Measurements from ENCODE around the gene PARVG.
"Not testable (repeated sequence)": the region's sequence is repeated elsewhere in the genome, so short reads cannot be mapped to it uniquely, and the experiment has no call there.

PARVG gene

DNA sequence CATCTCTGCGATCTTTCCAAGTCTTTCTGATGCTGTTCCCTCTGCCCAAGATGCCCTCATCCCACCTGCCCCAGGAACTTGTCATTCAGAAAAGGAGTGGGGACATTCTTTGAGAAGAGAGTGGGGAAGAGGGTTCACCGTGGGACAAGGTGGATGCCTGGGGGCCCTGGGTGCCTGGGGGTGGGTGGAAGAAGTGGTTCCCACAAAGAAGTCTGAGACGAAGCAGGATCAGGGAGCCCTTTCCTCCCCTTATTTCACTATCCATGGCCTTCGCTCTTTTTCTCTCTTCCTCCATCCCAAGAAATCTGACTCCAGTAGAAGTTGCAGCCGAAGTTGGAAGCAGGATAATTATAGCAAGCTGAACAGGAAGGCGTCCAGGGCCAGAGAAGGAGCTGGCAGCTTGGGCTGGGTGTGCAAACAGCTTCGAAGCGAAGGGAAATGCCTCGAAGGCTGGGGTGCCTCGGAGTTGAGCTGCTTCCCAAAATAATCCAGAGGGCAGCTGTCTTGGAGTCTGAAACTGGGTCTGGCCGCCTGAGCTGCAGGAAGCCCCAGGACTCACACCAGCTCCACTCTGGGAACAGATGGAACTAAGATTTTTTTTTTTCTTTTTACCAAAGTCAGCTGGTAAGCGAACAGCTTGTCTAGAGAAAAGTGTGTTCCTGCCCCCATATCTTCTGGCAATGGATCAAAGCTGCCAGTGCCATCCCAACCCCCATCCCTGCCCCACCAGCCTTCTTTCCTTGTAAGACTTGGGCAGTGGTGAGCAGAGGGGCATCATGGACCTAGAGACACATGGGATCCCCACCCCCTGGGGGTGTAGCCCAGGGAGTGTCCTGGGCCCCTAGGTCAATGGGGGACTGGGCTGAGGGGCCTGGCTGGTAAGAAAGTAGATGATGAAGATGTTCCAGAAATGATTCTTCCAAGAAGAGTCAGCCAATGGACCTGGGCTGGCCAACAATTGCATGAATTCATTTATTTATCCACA lies 31.5 kb downstream of the PARVG start:
- in situ Hi-C loops (cut with MboI; ENCODE audit: low sequenced_read_pairs), result no loop called here

DNA sequence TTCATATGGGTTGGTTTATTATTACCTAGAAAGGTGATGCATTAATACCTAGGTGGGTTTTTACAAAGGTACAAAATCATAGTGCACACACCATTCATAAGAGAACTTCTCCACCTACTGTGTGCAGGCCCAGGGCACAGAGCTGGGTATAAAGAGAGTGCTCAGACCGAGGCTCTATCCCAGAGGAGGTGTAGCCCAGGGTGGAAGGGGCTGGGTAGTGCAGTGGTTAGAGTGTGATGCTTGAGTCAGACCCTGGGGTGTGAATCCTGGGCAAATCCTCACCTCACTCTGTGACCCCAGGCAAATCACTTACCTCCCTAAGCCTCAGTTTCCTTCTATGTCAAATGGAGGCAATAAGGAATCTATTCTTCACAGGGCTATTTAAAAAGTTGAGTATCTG lies 32.2 kb downstream of the PARVG start:
- in situ Hi-C loops (cut with MboI; ENCODE audit: low sequenced_read_pairs), result no loop called here

DNA sequence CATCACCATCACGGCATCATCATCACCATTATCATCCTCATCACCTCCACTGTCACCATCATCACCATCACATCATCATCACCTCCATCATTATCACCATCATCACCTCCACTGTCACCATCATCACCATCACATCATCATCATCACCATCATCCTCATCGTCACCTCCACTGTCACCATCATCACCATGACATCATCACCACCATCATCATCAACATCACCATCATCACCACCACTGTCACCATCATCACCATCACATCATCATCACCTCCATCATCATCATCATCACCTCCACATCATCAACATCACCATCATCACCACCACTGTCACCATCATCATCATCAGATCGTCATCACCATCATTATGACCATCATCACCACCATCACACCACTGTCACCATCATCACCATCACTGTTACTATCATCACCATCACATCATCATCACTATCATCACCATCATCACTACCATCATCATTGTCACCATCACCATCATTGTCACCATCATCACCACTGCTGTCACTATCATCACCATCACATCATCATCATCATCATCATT lies 32.8 kb downstream of the PARVG start:
- in situ Hi-C loops (cut with MboI; ENCODE audit: low sequenced_read_pairs), result no loop called here

DNA sequence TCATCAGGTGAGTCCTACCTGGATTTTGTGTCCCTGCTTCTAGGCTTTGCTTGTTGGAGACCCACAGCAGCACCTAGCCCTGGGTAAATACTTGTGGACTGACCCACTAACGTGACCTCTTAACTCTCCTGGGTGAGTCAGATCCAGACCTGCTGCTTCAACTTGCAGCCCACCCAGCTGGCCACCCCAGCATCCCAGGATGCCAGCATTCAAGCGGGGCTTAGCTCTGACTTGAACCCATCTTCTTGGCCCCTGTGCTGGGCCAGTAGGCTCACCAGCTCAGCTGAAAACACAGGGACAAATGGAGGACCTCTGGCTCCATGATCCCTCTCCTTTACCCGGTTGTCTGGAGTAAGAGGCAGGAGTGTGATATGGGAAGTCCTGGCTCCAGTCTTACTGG lies 33.5 kb downstream of the PARVG start:
- in situ Hi-C loops (cut with MboI; ENCODE audit: low sequenced_read_pairs), result no loop called here

DNA sequence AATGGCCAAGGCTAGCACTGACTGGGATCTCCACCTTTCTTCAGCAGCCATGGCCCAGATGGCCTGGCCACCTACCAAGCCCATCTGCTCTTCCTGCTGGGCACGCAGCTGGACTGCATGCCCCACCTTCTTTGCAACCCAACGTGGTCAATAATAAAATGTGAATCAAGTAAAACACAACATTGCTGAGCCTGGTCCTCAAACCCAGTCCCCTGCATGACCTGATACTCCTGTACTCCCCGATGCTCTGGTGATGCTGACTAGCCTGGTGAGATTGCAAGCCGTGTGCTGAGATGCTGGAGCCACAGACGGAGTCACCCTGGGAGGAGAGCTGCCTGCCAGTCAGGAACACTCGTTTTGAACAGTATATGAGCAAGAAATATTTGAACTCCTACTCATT lies 34.0 kb downstream of the PARVG start:
- in situ Hi-C loops (cut with MboI; ENCODE audit: low sequenced_read_pairs), result no loop called here

DNA sequence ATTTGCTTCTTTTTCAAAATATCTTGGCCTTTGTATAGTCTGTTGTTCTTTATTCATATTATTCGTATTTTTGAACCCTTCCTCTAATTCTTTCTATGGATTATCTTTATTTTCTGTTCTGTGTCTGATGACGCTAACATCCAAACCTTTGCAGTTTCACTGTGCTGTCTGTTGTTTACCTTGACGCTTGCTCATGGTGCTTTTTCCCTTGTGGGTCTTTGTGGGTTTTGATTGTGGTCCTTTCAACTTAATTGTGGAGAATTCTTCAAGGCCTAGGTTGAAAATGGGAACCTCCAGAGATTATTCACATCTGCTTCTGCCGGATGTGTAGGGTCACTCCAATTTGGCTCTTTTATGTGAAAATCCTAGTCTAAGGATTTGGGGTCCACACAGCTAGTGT lies 34.6 kb downstream of the PARVG start:
- in situ Hi-C loops (cut with MboI; ENCODE audit: low sequenced_read_pairs), result no loop called here

DNA sequence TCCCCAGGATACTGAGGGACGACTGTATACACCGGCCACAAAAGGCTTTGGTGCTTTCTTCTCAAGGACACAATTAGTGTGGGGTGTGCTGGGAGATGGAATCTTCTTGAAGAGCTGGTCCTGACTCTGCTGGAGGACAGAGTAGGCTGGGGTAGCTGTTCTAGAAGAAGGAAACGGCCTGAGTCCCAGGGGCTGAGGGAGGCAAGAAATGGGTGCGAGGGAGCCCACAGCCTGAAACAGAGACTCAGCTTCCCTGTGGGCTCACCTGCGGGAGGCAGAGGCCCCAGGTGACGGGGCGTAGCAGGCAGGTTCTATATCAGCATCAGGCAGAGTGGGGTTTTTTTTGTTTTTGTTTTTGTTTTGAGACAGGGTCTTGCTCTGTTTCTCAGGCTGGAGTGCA lies 36.6 kb downstream of the PARVG start:
- in situ Hi-C loops (cut with MboI; ENCODE audit: low sequenced_read_pairs), result no loop called here

DNA sequence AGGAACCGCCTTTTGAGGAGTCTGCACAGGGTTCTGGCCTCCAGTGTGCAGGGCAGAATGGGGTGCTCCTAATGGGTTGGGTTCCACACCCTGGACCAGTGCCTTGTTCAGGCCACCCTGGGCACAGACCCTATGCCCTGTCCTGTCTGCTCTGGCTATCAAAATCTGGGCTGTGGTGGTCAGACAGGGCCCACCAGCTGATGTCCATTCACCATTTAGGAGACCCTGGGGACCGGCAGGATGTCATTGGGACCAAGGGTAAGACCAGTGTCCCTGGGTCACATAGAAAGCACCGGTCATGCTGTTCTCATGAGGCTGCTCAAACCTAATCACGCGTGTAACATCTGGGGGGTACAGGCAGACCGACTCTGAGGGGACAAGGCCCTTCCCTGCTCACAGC lies 37.3 kb downstream of the PARVG start:
- in situ Hi-C loops (cut with MboI; ENCODE audit: low sequenced_read_pairs), result no loop called here

DNA sequence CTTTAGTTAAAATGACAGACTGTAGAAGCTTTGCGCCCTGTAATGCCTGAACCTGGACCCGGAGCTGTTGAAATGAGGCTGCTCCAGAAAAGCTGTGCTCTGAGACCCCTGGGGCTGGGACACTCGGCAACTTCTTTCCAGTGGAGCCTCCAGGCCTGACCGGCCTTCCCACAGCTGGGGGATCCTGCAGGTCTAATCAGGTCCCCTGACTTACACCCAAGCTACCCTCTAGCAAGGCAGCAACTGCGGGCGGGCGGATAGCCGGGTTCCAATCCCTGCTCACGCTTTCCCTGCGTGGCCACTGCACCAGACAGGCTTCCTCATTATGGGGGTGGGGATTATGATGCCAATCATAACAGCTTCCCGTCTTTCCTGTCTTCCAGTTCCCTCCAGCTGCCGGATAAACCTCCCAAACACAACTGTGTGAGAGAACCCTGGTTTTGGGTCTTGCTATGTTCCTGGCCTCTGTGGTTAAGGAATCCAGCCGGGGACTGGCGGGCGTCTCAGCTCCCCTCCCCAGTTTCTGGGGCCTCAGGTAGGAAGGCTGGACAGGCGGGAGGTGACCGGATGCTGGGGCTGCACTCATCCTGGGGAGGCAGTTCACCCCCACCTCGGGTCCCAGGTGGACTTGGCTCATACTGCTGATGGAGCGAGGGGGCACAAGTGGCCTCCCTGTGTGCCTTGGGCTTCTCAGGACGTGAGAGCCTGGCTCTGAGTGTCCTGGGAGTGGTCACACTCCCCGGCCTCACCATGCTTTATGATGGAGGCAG lies 38.6 kb downstream of the PARVG start:
- in situ Hi-C loops (cut with MboI; ENCODE audit: low sequenced_read_pairs), result no loop called here

DNA sequence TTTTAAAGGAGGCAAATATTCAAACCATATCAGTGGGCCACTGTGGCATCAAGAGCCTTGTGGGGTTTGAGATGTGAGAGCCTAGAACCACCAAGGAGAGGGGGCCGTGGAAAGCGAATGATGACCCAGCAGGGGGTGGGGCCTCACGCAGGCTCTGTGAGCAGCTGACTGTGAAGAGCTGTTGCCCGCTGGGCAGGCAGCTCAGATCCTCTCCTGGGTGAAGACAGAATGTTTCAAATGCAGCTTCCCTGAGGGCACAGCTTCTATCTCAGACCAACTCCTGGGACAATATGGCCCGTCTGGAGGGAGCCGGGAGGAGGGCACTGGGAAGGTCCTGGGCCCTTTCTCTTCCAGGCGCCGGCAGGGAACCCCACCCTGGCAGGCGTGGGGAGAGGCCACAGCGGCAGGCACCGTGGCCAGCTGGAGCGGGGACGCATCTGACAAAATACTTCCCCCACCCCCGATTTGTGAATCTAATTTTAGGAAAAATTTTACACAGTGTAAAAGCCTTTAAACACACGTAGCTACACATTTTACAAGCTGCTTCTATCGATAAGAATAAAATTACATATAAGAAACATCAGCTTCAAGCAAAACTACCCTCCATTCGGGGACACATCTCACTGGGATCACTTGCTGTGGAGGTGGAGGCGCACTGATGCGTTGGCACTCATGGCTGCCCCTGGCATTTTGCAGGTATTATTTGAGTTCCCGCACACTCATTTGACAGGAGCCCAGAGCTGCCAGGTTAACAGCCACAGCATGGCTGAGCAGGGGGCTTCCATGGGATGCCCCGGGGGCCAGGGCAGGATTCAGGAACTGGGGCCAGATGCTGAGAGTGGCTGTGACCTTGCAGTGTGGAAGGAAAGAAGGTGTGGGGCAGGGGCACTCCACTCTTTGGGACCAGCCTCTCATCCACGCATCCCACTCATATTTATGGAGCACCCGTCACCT lies 40.3 kb downstream of the PARVG start:
- in situ Hi-C loops (cut with MboI; ENCODE audit: low sequenced_read_pairs), result no loop called here

DNA sequence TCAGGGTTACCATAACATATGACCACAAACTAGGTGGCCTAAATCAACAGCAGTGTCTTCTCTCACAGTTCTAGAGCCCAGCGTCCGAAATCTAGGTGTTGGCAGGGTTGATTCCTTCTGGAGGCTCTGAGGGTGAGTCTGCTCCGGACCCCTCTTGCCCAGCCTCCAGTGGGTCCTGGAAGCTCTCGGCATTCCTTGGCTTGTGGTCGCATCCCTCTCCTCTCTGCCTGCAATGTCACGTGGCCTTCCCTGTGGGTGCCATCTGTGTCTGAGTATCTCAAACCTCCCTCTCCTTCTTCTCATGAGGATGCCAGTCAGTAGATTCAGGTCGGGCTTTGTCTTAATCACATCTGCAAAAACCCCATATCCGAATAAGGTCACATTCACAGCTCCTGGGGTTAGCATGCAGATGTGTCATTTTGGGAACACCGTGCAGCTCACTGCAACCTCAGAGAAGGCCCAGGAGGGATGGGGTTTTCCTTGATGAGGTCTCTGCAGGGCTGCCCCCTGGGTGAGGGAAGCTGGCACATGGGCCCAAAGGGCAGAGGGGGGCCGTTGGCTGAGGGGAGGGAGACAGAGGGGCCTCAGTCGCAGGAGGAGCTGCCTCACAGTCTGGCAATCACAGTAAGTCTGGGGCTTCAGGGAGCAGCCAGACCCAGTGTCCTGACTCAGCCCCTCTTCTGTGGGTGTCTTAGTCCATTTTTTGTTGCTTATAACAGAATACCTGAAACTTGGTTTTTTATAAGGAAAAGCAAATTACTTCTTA lies 41.2 kb downstream of the PARVG start:
- in situ Hi-C loops (cut with MboI; ENCODE audit: low sequenced_read_pairs), result no loop called here

DNA sequence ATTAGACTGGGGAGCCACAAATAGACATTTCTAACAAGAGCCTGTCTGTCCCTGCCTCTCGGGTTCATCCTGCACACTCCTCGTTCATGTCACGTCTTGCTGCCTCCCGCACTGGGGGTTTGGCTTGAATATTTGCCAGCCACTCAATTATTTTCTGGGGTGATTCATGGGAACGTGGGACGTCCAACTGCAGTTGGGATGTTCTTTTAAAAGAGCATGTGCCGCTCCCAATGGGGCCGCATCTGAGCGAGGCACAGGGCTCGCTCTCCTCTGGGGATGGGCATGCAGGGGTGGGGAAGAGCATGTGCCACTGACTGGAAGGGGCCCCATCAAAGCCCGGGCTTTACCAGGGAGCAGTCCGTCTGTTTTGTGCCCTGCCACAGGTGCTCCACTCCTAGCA lies 43.4 kb downstream of the PARVG start:
- in situ Hi-C loops (cut with MboI; ENCODE audit: low sequenced_read_pairs), result no loop called here

DNA sequence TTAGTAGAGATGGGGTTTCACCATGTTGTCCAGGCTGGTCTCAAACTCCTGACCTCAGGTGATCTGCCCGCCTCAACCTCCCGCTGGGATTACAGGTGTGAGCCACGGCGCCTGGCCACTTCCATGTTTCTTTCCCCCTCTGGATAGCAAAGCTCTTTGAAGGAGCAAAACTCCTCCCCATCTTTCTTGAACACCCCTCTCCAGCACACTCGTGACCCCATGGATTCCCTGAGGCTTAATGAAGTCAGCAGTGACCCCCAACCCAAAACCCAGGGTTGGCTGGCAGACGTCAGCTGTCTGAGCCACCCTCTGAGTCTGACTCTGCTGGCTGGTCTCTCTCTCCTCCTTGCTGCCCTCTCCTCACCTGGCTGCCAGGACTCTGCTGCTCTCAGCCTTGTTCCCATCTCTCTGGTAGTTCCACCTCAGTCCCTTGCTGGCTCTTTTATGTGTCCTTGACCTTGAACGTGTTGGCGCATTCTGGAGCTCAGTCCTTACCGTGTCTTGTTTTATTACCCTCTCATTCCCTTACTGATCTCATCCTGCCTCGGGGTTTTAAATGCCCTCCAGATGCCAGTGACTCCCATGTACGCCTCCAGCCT lies 44.5 kb downstream of the PARVG start:
- in situ Hi-C loops (cut with MboI; ENCODE audit: low sequenced_read_pairs), result no loop called here

DNA sequence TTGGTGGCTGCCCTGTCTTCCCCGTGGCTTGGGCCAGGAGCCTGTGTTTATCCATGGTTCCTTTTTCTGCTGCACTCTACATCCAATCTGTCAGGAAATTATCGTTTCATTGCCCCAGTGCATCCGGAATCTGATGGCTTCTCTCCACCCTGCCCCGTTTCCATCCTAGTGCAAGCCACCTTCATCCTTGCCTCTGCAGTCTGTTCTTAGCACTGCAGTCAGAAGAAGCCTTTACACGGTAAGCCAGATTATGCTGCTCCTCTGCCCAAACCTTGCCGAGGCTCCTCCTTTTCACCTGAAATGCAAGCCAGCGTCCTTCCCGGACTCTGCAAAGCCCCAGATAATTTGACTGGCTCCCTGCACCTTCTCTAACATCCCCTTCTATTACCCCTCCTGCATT lies 45.1 kb downstream of the PARVG start:
- in situ Hi-C loops (cut with MboI; ENCODE audit: low sequenced_read_pairs), result no loop called here

DNA sequence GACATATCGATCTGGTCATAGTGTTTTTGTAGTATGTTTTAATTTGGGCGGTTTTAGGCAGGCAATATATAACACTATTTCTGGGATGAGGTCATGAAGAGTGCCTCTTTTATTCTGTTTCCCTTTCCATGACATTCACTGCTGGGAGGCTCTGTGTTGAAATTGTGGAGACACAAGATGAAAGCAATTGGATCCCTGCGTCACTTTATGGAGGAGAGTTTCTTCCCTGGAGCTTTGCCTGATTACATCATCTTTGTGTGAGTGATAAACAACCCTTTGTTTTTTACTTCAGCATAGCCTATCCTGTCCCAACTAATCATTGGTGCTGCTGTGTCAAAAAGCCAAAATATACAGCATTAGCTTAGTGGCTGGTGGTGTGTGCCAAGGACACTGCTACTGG lies 48.6 kb downstream of the PARVG start:
- in situ Hi-C loops (cut with MboI; ENCODE audit: low sequenced_read_pairs), result no loop called here

DNA sequence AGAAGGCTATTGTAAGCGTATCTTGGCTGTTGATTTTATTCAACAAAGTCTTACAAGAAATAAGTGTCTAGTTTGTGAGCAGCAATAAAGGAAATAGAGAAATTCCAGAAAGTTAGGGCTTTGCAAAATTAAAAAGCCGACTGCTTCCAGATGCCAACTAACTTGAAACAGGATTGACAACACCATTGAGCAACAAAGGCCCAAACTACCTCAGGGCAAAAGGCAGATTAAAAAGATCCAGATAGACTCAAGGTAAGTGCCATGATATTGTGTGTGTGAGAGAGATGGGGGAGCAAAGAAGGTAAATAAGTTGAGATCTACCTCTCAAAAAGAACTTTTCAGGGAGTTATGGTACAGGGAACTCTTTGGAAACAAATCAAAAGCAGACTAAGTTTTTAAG lies 49.1 kb downstream of the PARVG start:
- in situ Hi-C loops (cut with MboI; ENCODE audit: low sequenced_read_pairs), result no loop called here

DNA sequence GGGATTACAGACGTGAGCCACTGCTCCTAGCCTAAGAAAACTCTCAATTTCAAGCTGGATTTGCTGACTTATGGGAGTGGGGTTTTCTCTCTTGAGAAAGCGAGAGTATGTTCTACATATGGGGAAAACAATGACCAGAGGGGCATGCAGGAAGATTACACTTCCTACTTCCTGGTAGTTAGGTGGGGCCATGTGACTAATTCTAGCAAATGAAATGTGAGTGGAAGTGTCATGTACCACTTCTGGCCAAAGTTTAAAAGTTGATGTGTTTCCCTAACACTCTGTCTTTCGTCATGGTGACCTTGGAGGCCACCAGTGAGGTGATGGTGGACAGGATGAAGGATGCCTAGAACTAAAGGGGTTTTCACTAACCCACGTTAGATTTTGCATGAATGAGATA lies 50.5 kb downstream of the PARVG start:
- in situ Hi-C loops (cut with MboI; ENCODE audit: low sequenced_read_pairs), result no loop called here

DNA sequence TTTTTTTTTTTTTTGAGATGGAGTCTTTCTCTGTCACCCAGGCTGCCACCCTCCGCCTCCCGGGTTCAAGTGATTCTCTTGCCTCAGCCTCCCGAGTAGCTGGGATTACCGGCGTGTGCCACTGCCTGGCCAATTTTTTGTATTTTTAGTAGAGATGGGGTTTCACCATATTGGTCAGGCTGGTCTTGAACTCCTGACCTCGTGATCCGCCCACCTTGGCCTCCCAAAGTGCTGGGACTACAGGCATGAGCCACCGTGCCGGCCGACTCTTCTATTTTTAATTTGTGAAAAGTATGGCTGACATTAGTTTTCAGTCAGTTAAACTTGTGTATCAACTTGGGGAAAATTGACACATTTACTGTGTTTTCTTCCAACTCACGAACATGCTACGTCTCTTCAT lies 53.6 kb downstream of the PARVG start:
- in situ Hi-C loops (cut with MboI; ENCODE audit: low sequenced_read_pairs), result not testable (repeated sequence)

DNA sequence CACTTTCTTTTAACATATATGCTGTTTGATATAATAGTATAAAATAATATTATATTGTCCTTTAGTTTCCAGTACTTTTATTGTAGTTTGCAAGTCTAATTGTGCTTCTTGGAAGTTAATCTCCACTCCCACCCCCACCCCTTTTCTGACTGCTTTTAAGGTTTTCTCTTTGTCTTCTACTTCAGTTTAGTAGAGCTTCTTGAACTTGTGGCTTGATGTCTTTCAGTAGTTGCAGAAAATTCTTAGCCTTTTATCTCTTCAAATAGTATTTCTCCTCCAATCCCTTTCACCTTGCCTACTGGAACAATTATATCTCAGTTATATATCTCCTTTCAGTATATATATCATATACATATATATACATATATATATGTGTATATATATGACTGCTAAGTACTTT lies 56.6 kb downstream of the PARVG start:
- in situ Hi-C loops (cut with MboI; ENCODE audit: low sequenced_read_pairs), result no loop called here

DNA sequence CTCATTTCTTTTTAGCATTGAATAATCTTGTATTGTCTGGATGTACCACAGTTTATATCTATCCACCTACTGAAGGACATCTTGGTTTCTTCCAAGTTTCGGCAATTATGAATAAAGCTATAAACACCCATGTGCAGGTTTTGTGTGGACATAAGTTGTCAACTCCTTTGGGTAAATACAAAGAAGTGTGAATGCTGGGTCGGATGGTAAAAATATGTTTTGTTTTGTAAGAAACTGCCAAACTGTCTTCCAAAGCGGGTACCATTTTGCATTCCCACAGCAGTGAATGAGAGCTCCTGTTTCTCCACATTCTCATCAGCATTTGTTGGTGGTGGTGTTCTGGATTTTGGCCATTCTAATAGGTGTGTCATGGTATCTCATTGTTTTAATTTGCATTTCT lies 60.4 kb downstream of the PARVG start:
- in situ Hi-C loops (cut with MboI; ENCODE audit: low sequenced_read_pairs), result not testable (repeated sequence)
